SW480 (cell line): ENCODE data around the gene RPS17.
"Not testable (repeated sequence)": the region's sequence is repeated elsewhere in the genome, so short reads cannot be mapped to it uniquely, and the experiment has no call there.

Experiments
- DNase-seq: peaks from one replicate; pipeline ENCODE4 v3.0.0-alpha.2; 2016; ENCODE audit warnings: low spot score

Gene RPS17

DNA sequence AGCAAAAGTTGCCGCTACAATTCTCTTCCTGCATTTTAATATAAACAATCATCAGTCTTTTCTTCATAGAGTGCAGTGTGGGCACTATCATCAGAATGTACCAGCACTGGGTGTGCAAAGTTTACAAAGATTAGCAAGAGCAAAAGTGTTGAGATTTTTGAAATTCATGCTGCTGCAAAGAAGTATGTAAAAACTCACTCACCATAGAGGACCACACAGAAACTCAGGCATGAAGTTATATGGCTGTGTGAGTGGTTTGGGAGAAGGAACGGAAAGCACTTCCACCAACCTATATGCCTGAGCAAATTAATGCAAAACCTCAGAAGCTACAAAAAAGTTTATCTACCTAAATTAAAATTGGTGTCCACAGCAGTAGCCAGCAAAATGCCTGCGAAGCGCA is 32.6 kb downstream of the RPS17 start:
- not testable (repeated sequence) for DNase-seq

DNA sequence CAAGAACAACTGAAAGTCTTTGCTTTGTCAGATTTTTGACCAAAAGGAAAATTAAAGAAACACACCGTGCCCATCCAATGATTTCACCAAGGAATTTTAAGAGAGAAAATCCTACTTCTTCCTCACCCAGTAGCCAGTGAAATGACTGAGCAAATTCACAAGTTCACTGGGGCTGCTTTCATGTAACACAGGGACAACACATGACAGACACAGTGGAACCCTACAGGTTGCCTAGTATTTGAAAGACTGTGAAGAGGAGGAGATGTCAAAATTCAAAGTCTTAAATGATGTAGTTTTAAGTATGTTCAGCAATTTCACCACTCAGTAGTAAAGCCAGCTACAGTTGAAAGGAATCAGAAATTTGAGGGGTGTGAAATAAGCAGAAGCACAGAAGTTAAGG is 33.2 kb downstream of the RPS17 start:
- not testable (repeated sequence) for DNase-seq

DNA sequence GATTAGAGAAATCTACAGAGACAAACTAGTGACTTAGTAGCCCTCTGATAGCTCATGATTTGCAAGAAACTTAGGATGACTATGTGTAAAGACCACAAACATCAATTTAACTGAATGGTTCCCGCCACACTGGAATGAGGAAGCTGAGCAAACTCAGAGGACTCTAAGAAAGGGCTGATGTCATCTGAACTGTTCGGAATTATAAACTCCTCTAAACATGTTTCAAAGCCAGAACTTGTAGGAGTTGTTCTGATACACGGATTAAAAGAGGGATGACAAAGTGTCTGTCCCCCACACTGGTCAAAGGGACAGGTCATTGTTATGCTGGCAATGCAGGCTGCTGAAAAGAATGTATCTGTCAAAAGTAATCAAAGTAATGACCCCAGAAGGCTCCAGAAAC is 34.4 kb downstream of the RPS17 start:
- DNase-seq: not testable (repeated sequence)

DNA sequence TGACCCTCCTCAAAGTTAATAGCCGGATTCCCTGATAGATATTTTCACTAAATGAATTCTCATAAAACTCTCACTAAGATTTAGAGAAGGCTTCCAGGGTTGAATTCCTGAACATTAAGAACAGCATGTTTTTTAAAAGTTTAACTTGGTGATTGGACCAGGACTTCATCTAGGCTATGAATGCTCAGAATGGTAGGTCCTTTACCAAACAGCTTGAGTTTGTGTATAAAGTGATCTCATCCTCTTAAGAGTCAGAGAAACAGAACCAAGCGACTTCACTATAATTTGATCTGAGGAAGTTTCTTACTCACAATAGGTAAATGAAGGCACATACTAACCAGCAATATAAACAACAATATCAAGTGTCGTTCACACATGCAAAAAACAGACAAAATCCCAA is 36.2 kb downstream of the RPS17 start:
- DNase-seq: not testable (repeated sequence)

DNA sequence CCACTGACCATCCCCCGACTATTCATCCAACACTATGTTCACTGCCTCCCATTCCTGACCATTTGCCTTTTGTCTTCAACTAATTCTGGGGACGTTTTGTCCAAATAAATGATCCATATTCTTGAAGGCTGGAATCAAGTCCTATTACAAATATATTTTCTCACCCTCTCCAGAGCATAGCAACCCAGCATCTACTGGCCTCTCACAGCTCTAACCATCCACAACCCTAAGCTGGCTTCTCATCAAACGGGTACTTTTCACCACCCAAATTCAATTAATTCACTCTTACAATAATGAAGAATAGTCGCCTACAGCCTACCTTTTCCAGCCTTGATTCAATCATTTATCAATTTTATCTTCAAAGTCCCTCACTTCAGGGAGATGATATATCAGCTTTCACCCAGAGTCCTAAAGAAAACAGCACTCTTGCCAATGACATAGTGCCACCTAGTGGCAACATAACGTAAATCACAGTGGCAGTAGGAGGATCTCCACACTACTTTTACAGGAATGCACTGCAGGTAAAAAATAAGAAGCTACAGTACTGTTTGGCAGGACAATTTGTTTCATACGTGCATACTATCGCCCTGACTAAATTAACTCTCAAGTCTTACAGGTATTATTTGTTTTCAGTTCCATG is 37.4 kb downstream of the RPS17 start:
- DNase-seq: not testable (repeated sequence)

DNA sequence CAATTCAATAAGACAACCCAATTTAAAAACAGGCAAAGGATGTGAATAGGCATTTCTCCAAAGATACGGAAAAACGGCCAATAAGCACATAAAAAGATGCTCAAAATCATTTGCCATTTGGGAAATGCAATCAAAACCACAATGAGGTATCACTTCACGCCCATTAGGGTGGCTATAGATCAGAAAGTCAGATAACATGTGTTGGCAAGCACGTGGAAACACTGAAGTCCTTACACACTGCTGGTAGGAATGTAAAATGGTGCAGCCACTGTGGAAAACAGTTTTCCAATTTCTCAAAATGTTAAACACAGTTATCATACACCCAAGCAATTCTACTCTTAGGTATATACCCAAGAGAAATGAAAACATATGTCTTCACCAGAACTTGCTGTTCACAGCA is 39.5 kb downstream of the RPS17 start:
- not testable (repeated sequence) for DNase-seq

DNA sequence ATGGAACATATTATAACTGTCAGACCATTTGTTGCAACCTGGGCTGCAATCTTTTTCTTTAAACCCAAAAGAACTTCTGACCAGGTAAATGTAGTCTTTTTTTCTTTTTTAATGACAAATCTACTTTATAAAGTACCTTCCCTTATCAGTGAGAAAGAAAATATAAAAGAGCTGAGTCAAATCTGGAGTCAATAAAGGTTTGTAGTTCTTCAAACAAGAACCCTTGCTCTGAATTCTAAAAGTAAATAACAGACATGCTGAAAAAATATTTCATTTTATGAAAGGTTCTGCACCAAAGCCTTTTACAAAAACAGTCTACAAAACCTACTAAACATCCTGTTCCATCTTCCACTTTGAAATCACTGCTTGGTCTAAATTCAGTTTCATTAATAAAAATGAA is 42.3 kb downstream of the RPS17 start:
- not testable (repeated sequence) for DNase-seq

DNA sequence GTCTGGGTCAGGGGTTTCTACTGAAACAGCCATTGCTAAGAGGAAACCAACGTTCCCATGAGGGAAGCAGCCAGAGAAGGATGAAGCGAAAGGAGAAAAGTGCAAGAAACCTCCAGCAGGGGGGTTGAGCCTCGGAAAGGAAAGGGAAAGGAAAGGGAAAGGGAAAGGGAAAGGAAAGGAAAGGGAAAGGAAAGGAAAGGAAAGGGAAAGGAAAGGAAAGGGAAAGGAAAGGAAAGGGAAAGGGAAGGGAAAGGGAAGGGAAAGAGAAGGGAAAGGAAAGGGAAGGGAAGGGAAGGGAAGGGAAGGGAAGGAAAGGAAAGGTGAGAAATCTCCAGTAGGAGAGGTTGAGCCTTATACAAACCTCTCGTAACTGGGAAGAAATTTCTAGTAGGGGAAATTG is 52.0 kb downstream of the RPS17 start:
- DNase-seq: not testable (repeated sequence)

DNA sequence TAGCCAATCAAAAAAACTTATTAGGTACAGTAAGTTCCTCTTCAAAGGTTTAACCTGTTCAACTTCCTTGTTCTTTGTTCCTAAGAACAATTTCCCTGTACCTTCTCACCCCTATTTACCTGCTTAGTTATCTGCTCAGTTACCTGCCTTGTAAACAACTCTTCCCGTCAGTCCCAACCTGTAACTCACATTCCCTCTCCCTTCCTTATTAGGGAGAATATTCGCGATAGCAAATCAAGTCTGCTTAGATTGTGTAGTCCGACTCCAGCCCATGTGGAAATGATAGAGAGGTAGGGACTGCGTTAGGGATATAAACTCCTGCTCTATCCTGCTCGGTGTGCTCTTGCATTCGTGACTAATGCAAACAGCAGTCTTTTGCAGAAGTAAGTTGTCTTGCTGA is 53.2 kb downstream of the RPS17 start:
- not testable (repeated sequence) for DNase-seq
